Stimulated activated CD4-positive, alpha-beta T cell treated with anti-CD3 and anti-CD28 coated beads, Interleukin-12 subunit alpha, Interleukin-12 subunit beta, amount 100 ng/mL, for 24 hours (primary cell): ENCODE results near the gene RHBDF1.
A peak's percentile ranks its signal among the peaks of the same experiment; 100 is the strongest.

Source experiments
- DNase-seq, 2 experiments: peaks; one replicate each; pipeline ENCODE4 v3.0.0-alpha.2; 2020; ENCODE audit warnings: low read depth in 2 of 2

Gene RHBDF1, protein sequence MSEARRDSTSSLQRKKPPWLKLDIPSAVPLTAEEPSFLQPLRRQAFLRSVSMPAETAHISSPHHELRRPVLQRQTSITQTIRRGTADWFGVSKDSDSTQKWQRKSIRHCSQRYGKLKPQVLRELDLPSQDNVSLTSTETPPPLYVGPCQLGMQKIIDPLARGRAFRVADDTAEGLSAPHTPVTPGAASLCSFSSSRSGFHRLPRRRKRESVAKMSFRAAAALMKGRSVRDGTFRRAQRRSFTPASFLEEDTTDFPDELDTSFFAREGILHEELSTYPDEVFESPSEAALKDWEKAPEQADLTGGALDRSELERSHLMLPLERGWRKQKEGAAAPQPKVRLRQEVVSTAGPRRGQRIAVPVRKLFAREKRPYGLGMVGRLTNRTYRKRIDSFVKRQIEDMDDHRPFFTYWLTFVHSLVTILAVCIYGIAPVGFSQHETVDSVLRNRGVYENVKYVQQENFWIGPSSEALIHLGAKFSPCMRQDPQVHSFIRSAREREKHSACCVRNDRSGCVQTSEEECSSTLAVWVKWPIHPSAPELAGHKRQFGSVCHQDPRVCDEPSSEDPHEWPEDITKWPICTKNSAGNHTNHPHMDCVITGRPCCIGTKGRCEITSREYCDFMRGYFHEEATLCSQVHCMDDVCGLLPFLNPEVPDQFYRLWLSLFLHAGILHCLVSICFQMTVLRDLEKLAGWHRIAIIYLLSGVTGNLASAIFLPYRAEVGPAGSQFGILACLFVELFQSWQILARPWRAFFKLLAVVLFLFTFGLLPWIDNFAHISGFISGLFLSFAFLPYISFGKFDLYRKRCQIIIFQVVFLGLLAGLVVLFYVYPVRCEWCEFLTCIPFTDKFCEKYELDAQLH

GRCh38 chr16:72561-73548 lies at the start of gene RHBDF1:
TSS of gene RHBDF1 (minus strand) at chr16:72631. CDS start at chr16:65015, 7,616 bp downstream.
- no peak for DNase-seq

- DNase-seq: no peak
Observed at GRCh38 chr16:120756-121155, 48.3 kb upstream of the RHBDF1 start.

DNA sequence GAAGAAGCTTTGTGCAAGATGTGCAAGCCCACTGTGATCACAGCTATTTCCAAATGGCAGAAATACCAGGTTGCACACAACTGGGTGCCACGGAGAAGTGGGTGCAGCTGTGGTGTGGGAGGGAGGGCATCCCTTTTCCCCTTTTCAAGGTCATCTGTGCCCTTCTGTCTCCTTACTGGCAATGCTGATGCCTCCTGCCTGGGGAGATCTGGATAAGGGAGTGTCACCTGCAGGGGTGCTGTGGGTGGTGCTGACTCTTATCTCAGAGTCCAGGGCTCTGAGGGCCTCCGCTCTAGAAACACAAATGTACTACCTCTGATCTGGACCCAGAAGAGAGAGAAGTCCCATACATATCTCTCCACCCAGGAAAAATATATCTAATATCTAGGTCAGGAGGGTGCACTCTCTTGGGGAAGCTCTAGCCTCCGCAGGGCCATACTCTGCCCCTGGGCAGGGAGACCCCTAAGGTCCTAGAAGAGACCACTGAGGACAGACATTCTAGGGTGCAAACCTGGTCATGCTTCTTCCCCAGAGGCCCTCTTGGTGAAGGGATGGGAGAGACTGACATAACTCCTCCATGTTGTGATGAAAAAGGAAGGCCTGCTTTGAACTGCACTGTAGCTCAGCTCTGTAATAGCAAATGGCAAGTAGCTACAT lies 47.5 kb upstream of the RHBDF1 start:
- no peak for DNase-seq

- DNase-seq: no peak
Observed at GRCh38 chr16:119295-119694, 46.9 kb upstream of the RHBDF1 start.

DNA sequence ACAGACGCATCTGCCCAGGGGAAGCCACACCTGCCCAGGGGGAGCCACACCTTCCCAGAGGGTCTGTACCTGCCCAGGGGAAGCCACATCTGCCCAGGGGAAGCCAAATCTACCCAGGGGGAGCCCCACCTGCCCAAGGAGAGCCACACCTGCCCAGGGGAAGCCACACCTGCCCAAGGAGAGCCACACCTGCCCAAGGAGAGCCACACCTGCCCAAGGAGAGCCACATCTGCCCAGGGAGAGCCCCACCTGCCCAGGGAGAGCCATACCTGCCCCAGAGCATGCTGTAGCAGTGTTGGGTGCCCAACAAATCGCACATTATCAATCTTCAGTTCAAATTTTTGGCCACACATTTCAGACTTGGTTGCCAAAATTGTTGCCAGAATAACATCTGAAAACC lies 46.4 kb upstream of the RHBDF1 start:
- no peak for DNase-seq

GRCh38 chr16:117379-118365 lies 45.2 kb upstream of the RHBDF1 start:
- peak; percentile 36 to 57 for DNase-seq

DNA sequence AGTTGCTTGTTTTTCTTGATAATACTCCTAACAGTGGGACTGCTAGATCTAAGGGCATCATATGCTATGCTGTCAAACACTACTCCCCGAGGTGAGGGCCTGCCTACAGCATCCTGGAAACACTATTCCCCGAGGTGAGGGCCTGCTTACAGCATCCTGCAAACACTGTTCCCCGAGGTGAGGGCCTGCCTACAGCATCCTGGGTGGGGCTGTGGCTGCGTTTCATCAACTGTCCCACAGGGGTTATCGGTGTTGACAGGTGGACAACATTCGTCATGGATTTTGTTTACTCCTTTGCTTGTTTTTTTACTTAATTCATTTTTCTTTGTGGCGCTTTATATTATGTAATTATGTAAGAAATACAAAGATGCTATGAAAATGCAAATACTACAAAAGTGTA lies 43.6 kb upstream of the RHBDF1 start:
- DNase-seq: no peak

GRCh38 chr16:114327-114726 lies 41.9 kb upstream of the RHBDF1 start:
- DNase-seq: no peak

GRCh38 chr16:112153-112840 lies 39.9 kb upstream of the RHBDF1 start:
- no peak for DNase-seq

DNA sequence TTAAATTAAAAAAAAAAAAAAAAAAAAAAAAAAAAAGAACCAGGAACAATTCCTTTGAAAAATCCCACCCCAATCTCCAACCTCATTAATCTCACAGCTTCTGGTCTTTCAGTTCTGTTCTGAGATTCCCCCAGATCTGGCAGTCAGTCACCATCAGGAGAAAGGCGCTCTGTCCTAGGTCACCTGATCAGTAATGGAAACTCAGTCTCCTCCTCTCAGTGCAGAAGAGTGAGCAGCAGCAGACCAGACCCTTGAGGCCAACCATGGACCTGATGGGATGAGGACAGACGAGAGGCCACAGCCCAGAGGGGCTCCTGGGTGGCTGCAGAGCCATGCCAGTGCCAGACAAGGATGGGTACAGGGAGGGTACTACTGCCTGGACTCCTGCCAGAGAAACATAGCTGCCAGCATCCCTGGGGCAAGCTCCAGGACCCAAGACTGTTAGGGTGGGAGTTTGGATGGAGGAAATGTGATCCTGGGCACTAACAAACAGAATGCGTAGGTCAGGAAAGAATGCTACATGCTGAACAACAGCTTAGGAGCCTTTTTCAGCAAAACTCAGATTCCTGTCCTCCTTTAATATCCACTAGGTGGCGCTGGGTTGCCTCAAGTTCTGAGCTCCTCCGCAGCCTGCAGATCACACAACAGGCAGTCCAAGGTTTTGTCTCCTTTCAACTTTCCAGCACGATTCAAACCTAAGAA lies 34.3 kb upstream of the RHBDF1 start:
- DNase-seq: peak in 1 of 2 experiments; percentile 20

DNA sequence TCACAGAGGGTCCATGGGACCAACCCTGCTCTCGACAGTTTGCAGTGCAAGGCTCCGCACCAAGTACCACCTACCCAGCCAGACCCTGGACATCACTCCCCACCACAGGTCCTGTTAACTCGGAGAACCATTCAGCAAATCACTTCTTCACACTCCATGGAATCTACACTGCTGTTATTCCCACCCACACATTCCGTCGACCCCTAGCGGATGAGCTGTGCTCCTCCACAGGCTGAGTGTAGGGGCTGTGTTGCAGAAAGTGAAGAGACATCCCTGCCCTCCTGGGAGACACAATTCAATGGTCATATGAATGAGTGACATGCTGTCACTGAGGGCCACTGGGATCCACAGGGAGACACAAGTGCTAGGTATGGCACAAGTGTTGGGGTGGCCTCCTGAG lies 33.1 kb upstream of the RHBDF1 start:
- no peak for DNase-seq

DNA sequence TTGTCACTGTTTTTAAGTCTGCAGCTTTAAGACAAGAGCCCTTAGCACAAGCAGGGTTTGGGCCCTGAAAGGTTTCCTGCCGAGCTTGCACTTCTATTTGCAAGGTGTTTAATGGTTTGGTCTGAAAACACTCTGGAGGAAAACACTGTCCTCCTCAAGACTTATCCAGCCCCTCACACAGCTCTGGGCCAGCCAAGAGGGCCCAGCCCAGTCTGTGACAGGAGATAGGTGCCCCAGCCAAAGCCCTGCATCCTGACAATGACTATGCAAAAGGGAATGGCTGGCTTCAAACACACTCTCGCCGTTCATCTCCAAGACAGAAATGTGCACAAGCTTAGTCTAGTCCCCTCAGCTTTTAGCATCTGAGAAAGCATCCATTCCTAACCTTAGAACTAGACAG lies 32.5 kb upstream of the RHBDF1 start:
- no peak for DNase-seq

DNA sequence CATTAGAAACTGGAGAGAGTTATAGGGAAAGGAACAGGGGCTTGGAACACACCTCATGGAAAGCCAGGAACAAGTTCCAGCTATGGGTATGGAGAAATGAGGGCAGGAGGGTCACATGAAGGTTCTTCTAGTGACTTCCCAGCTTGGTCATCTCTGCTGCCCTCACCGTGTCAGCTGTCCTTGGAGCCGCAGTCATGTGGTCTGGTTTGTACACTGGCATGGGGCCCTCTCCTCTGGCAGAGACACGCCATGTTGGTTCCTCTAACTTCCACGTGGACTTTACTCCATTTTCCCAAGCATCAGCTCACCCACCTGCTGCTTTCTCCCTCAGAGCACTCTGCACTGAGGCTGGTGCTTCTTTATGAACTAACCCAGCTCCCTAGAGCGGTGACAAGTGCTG lies 31.9 kb upstream of the RHBDF1 start:
- no peak for DNase-seq

DNA sequence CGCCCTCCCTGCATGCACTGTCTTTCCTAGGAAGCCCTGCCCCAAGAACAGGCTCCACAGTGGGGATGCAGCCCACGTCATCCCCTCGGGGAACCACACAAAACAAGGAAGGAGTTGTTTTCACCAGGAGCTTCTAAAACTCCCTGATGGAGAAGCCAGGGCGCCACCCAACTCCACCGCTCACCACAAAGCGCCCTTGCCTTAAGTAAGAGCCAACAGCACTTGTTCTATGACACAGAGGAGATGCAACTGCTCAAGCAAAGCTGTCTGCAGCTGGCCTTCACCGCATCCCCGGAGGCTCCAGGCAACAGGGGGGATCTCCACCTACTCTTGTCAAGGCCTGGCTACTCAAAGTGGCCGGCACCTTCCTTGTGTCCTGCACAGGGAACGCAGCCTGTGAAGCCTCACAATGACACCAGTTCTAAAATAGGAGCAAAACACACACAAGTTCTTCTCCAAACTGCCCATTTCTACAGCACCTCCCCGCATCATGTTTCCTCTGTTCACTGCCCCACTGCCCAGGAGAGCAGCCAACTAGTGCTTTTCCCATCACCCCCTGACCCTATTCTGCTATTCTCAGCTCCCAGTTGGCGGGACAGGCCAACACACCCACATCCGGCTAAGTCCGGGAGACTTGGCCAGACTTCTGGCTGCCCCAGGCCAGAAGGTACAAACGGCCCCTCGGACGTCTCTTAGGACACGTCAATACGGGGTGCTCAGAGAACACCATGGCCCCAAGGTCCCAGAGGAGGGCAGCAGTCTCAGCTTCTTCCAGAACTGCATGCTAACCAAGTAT lies 29.8 kb upstream of the RHBDF1 start:
- no peak for DNase-seq

GRCh38 chr16:101586-101985 lies 29.2 kb upstream of the RHBDF1 start:
- no peak for DNase-seq

- no peak for DNase-seq
Observed at GRCh38 chr16:100989-101388, 28.6 kb upstream of the RHBDF1 start.

DNA sequence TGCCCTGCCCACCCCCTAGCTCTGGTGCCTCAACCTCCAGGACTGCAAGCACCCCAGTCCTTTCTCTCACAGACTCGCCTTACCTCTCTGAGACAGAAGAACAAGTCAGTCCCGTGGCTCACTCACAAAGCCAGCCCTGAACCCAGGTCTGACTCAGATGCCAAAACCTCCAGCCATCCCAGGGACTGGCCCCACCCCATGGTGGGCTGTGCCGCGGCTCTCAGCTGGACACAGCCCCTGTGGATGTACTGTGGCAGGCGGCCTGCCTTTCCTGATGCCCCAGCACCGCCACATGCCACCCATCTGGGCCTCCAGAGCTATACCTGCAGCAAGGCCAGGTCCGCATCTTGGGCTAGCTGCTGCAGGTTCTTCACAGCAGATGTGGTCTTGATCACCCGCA lies 25.4 kb upstream of the RHBDF1 start:
- no peak for DNase-seq

- peak; percentile 68 to 82 for DNase-seq
Observed at GRCh38 chr16:96935-97381, 24.5 kb upstream of the RHBDF1 start.
